Fibroblast of the aortic adventitia (primary cell): Measurements from ENCODE around the gene HNRNPF. TPM values are rescaled to one million over a fixed set of nuclear protein-coding genes. Genes with fewer than 3 reads are reported as not detected.

Experiments used
- DNase-seq: peaks from one replicate; pipeline ENCODE4 v3.0.0-alpha.2; 2010; ENCODE audit warnings: low read depth
- H3K4me3 ChIP-seq: 2 replicates; pipeline ENCODE4 v1.5.1; 2011; ENCODE audit warnings: low read depth, mild to moderate bottlenecking, control low read depth, low read length, moderate library complexity
- total RNA-seq: library from RNA; depleted of rRNA; stranded (reverse); fragments of >200 nt; gene quantifications from 2 replicates; pipeline ENCODE4 v1.2.3, GENCODE V29; 2012; ENCODE audit warnings: low replicate concordance
- TF ChIP-seq, protein P1 (sequence below): IDR thresholded peaks from 2 replicates; pipeline ENCODE4 v1.5.1; 2011; ENCODE audit warnings: mild to moderate bottlenecking, low read length, control low read depth, inconsistent platforms; ENCODE audit not compliant: insufficient read depth

HNRNPF gene
- total RNA-seq, 1 donor = 196 TPM

- DNase-seq = no peak
- TF ChIP-seq, protein P1, sequence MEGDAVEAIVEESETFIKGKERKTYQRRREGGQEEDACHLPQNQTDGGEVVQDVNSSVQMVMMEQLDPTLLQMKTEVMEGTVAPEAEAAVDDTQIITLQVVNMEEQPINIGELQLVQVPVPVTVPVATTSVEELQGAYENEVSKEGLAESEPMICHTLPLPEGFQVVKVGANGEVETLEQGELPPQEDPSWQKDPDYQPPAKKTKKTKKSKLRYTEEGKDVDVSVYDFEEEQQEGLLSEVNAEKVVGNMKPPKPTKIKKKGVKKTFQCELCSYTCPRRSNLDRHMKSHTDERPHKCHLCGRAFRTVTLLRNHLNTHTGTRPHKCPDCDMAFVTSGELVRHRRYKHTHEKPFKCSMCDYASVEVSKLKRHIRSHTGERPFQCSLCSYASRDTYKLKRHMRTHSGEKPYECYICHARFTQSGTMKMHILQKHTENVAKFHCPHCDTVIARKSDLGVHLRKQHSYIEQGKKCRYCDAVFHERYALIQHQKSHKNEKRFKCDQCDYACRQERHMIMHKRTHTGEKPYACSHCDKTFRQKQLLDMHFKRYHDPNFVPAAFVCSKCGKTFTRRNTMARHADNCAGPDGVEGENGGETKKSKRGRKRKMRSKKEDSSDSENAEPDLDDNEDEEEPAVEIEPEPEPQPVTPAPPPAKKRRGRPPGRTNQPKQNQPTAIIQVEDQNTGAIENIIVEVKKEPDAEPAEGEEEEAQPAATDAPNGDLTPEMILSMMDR = no peak
- H3K4me3 ChIP-seq = peak overlapping the region; percentile 79
These were observed 561 bp upstream of the HNRNPF start for GRCh38 chr10:43409385-43410109.

- DNase-seq = no peak
- peak overlapping the region; percentile 86 for H3K4me3 ChIP-seq
- TF ChIP-seq, protein P1 = no peak
These were observed 666 bp downstream of the HNRNPF start for GRCh38 chr10:43408331-43408709.

DNA sequence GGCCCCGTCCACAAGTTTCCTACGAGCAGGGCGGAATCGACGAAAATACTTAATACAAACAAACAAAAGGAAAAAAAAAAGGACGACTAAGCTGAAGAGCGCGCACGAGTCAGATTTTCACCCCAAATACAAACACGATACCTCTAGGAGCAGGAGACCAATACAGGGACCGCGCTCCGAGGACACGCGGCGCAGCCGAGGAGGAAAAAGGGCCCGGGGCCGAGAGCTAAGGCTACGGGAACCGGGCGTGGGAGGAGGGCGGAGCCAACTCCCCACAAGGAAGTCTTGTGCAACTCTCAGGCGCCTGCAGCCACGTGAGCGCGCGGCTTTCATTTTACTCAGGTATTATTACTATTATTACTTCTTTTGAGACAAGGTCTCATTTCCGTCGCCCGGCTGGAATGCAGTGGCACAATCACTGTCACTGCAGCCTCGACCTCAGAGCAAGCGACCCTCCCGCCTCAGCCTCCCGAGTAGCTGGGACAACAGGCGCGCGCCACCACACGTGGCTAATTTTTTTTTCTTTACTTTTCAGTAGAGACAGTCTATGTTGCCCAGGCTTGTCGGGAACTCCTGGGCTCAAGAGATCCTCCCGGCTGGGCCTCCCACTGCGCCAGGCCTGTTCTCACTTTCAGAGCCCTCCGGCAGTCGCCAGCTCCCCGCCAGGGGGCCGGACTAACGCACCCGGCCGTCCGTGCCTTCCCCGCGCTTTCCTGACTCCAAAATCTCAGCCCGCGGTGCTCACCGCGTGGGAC lies 1.2 kb downstream of the HNRNPF start:
- DNase-seq = peak; percentile 90
- H3K4me3 ChIP-seq = peak overlapping the region; percentile 86
- TF ChIP-seq, protein P1 = peak; percentile 60

GRCh38 chr10:43407148-43407575 lies 1.8 kb downstream of the HNRNPF start:
- TF ChIP-seq, protein P1 = no peak
- H3K4me3 ChIP-seq = peak overlapping the region; percentile 86
- peak; percentile 35 for DNase-seq

GRCh38 chr10:43404704-43405084 lies 4.3 kb downstream of the HNRNPF start:
- no peak for DNase-seq
- TF ChIP-seq, protein P1 = no peak
- H3K4me3 ChIP-seq = no peak overlapping the region

GRCh38 chr10:43403911-43404703 lies 4.9 kb downstream of the HNRNPF start:
- TF ChIP-seq, protein P1 = no peak
- H3K4me3 ChIP-seq = no peak overlapping the region
- DNase-seq = no peak
